Stimulated activated CD8-positive, alpha-beta memory T cell treated with anti-CD3 and anti-CD28 coated beads, Interleukin-7, amount 100 ng/mL, for 48 hours (primary cell): Measurements from ENCODE around the gene RSPH10B2.
"Not testable (repeated sequence)": the region's sequence is repeated elsewhere in the genome, so short reads cannot be mapped to it uniquely, and the experiment has no call there.

Experiments used
- DNase-seq, 2 donors: peaks; one replicate each; pipeline ENCODE4 v3.0.0-alpha.2; 2020; ENCODE audit warnings: low read depth in 1 of 2; ENCODE audit errors: extremely low read depth in 1 of 2

Gene RSPH10B2

GRCh38 chr7:6781581-6781980 lies 27.7 kb downstream of the RSPH10B2 start:
- not testable (repeated sequence) for DNase-seq

GRCh38 chr7:6789353-6789752 lies 35.5 kb downstream of the RSPH10B2 start:
- not testable (repeated sequence) for DNase-seq

DNA sequence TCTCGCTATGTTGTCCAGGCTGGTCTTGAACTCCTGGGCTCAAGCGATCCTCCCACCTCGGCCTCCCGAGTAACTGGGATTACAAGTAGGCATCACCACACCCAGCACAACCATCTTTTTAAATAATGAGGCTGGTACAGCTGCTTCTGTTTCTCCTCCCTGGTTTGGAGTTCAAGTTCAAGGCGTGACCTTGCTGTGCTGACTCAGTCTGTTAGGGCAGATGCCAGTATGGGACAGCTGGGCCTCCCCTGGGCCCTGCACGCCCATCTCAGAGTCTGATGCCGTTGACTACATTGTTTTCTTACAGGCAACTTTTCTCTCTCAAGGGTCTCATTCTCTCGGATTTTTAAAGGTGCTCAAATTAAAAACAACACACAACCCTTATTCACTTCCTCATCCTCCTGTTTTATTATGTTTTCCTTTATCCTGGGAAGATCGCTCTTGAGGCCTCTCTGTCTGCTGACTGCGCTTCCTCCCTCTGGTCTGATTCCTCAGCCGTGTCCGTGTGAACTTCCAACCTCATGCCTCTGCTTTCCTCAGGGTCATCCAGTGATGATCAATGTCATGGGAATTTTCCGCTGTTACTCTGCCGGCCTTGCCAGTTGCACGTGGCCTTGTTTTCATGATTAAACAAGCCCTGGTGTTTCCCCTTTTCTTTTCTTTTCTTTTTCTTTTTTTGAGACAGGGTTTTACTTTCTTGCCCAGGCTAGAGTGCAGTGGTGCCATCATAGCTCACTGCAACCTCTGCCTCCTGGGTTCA lies 38.4 kb downstream of the RSPH10B2 start:
- not testable (repeated sequence) for DNase-seq

GRCh38 chr7:6794276-6794675 lies 40.4 kb downstream of the RSPH10B2 start:
- not testable (repeated sequence) for DNase-seq

DNA sequence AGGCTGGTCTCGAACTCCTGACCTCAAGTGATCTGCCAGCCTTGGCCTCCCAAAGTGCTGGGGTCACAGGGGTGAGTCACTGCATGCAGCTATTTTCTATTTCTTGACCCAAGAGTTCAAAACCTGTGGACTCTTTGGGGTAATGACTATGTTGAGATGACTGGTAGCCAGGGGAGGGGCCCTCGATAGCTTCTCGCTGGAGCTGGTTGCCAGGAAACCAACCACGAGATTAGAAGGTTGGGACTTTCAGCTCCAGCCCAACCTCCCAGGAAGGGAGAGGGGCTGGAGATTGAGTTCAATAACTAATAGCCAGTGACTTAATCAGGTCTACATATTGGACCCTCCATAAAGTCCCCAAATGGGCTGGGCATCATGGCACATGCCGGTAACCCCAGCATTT lies 43.3 kb downstream of the RSPH10B2 start:
- not testable (repeated sequence) for DNase-seq

DNA sequence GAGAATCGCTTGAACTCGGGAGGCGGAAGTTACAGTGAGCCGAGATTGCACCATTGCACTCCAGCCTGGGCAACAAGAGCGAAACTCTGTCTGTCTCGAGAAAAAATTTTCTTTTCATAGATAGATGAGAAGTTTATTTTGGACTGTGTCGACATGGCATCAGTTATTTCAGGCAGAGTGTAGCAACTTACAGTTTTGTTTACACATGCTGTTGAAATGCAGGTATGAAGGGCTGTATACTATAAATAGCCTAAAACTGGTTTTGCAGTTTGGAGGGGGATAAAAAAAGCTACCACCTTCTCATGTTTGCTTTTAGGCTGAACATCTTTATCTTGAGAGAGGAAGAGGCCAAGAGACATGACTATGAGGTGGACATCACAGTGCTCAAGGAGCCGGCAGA lies 44.1 kb downstream of the RSPH10B2 start:
- not testable (repeated sequence) for DNase-seq

DNA sequence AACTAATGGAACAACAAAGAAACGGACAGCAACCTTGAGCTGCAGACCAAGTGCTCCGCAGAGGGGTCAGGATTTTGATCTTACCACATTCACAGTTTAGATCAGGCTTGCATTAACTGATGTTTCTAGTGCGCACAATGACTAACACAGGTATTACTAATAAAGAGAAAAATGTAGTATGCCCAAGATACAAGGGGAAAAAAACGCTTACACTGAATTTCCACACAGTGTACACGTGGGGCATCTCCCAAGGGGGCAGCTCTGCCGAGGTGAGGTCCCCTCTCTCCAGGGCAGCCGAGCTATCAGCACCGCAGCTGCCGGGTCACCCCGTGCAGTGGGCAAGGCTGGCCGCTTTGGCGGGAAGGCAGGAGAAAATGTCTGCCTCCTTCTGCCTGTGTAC lies 46.0 kb downstream of the RSPH10B2 start:
- not testable (repeated sequence) for DNase-seq

DNA sequence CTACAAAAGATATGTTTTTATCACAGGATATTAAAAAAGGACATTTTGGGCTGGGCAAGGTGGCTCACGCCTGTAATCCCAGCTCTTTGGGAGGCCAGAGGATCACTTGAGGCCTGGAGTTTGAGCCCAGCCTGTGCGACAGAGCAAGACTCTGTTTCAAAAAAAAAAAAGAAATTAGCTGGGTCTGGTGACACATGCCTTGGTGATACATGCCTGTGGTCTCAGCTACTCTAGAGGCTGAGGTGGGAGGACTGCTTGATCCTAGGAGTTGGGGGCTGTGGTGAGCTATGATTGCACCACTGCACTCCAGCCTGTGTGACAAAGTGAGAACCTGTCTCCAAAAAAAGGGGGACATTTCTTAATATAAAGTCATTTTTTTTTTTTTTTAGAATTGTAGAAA lies 46.4 kb downstream of the RSPH10B2 start:
- DNase-seq = not testable (repeated sequence)

GRCh38 chr7:6807393-6807918 lies 53.6 kb downstream of the RSPH10B2 start:
- not testable (repeated sequence) for DNase-seq

DNA sequence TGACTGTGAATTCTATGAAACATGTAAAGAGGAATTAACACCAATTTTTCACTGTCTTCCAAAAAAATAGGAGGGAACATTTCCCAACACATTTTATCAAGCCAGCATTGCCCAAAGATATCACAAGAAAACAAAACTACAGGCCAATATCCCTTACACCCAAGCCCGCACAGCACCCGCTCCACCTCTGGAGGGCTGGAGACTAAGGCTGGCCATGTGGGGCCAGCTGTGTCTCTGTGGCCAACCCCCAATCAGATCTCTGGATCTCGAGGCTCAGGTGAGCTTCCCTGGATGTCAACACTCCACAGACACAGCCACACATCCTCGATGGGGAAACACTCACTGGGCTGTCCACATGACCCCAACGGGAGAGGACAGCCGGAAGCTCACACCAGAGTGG lies 54.1 kb downstream of the RSPH10B2 start:
- DNase-seq = not testable (repeated sequence)

DNA sequence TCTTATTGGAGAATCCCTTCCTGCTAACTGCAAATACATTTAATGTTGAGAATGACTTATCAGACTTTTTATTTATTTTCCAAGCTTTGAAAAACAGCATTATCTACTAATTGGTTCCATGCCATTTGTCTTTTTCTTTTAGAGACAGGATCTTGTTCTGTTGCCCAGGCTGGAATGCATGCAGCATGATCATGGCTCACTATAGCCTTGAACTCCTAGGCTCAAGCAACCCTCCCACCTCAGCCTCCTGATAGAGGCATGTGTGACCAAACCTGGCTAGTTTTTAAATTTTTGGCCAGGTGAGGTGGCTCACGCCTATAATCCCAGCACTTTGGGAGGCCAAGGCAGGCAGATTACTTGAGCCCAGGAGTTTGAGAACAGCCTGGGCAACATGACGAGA lies 59.1 kb downstream of the RSPH10B2 start:
- not testable (repeated sequence) for DNase-seq

- not testable (repeated sequence) for DNase-seq
Measured at GRCh38 chr7:6815470-6815869, 61.6 kb downstream of the RSPH10B2 start.

DNA sequence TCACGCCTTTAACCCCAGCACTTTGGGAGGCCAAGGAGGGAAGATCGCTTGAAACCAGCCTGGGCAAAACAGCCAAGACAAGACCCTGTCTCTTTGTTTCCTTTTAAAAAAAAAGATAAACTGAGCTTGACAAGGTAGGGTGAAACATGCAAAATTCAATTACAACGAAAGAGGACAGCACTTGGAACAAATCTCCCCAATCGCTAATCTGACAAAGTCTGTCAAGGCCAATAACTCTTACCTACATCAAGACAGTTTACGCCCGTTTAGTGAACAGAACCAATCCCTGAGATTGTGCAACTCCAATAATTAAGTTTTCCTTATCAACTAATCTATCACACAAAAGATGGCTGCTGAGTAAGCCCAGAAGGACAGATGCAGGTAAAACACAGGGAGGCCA lies 67.7 kb downstream of the RSPH10B2 start:
- not testable (repeated sequence) for DNase-seq

DNA sequence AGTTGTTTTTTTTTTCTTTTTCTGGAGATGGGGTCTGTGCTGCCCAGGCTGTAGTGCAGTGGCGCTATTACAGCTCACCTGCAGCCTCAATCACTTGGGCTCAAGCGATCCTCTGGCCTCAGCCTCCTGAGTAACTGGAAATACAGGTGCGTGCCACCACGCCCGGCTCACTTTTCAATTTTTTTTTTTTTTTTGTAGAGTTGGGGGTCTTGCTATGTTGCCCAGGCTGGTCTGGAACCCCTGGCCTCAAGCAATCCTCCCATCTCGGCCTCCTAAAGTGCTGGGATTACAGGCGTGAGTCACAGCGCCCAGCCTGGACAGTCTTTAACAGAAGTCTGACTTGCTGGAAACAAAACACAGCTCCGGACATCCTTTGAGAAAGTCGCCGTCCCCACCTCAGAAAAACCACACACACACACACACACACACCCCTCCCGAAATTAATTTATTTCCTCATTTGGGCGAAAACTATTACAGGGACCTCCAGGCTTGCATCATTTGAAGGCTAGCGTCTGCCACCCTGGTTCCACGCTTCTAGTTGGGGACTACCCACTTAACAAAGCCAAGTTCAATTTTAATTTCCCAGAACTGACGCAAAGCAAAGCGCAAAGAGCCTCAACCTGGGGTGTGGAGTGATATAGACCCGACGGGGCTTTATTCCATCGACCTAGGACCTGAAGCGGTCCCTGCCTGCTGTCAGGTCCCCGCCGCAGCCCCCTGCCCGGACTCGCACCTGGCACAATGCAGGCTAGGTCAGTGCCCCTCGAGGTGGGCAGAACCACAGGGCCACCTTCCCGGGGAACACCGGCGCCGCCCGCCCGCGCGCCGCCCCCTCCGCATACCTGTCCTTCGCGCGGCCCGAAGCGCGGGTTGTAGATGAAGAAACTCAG lies 71.6 kb downstream of the RSPH10B2 start:
- DNase-seq = not testable (repeated sequence)

GRCh38 chr7:6826151-6826550 lies 72.2 kb downstream of the RSPH10B2 start, which contains the start of gene CCZ1B:
Gene CCZ1B (minus strand): TSS chr7:6826275. CDS start chr7:6826197, 78 bp downstream.
- peak; percentile 68 to 74 for DNase-seq

GRCh38 chr7:6827180-6827579 lies 73.3 kb downstream of the RSPH10B2 start:
- not testable (repeated sequence) for DNase-seq

DNA sequence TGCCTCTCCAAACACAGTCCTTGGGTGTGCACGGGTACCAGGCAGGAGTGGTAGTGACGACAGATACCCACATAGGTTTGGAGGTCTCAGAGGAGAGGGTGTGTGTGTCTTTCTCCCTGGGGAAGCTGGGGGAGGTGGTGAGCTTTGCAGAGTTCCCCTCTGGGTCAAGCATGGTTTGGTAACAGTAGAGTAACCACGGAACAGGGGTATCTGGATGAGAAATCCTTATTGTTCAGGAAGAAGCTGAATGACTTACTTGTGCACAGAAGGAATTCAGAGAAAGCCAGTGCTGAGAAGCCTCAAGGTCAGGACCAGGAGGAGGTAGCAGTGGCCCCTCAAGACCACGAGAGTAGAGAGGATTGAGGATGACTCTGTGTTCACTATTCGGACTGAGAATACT lies 75.7 kb downstream of the RSPH10B2 start:
- not testable (repeated sequence) for DNase-seq

DNA sequence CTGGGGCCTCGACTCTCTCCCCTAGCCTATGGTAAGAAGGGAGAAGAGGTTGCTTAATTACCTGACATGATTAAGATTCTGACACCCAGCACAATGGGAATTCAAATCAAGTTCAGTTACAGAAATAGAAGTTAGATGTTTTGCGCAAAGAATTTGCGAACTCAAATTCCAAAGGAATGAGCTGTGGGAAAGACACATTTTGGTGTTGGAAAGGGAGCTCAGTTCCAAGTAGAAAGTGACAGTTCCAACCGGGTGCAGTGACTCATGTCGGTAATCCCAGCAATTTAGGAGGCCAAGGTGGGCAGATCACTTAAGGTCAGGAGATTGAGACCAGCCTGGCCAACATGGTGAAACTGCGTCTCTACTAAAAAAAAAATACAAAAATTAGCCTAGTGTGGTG lies 76.1 kb downstream of the RSPH10B2 start:
- not testable (repeated sequence) for DNase-seq

GRCh38 chr7:6831018-6831725 lies 77.3 kb downstream of the RSPH10B2 start:
- DNase-seq = no peak

GRCh38 chr7:6833636-6834035 lies 79.7 kb downstream of the RSPH10B2 start:
- DNase-seq = no peak

DNA sequence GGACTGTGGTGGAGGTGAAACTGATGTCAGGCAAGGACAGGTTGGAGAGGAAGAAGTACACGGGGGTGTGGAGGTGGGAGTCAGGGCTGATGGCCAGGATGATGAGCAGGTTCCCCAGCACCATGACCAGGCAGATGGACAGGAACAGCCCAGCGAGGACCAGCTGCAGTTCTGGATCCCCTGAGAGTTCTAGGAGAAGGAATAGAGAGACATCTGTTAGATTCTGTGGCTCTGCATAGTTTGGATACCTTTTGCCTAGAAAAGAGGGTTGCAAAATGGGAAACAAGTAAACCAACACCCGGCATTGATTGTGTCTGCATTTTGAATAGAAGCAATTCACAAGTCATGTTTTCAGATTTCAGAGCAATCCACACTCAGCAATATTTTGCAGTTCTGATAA lies 81.6 kb downstream of the RSPH10B2 start:
- not testable (repeated sequence) for DNase-seq
